Memory B cell (primary cell): ENCODE measurements around the gene HSPB3.
"Not testable (repeated sequence)": the region's sequence is repeated elsewhere in the genome, so short reads cannot be mapped to it uniquely, and the experiment has no call there.

Experiments
- ATAC-seq: fragments of 150-1000 bp; cut with Tn5 transposase; 2 replicates; pipeline ENCODE4 v1.10.0; 2021; ENCODE audit warnings: low read depth, mild to moderate bottlenecking, moderate library complexity
- DNase-seq, 2 donors: peaks; one replicate each; pipeline ENCODE4 v3.0.0; 2022; ENCODE audit warnings: low spot score in 2 of 2
- H3K27ac Mint-ChIP-seq: one replicate; pipeline ENCODE4 v1.8.0; 2022; ENCODE audit warnings: mild to moderate bottlenecking, moderate library complexity, mixed read lengths
- H3K27me3 Mint-ChIP-seq: one replicate; pipeline ENCODE4 v1.8.0; 2022; ENCODE audit warnings: mixed read lengths
- H3K36me3 Mint-ChIP-seq: one replicate; pipeline ENCODE4 v1.8.0; 2022; ENCODE audit warnings: mild to moderate bottlenecking, mixed read lengths
- H3K4me1 Mint-ChIP-seq: one replicate; pipeline ENCODE4 v1.8.0; 2022; ENCODE audit warnings: mixed read lengths
- H3K4me3 Mint-ChIP-seq: one replicate; pipeline ENCODE4 v1.8.0; 2022; ENCODE audit warnings: mild to moderate bottlenecking, moderate library complexity, mixed read lengths
- H3K9me3 Mint-ChIP-seq: one replicate; pipeline ENCODE4 v1.8.0; 2022; ENCODE audit warnings: mixed read lengths

The HSPB3 gene

GRCh38 chr5:54455413-54456157, at the start of gene HSPB3:
Gene HSPB3 (plus strand): TSS chr5:54455699. CDS start chr5:54455790, 91 bp downstream.
- Mint-ChIP-seq H3K36me3 (no peaks in the 10 kb centered on the region), H3K4me3 (no peak within 1 kb of the TSS), H3K27me3 (peaks cover 10% of the 10 kb centered on the region), H3K27ac (no peak within 1 kb of the TSS), H3K9me3 (peaks cover 3% of the 10 kb centered on the region), H3K4me1 (no peaks in the 10 kb centered on the region)
- no peak for ATAC-seq
- DNase-seq = no peak

GRCh38 chr5:54411176-54411575, 44.3 kb upstream of the HSPB3 start:
- H3K27ac Mint-ChIP-seq = no peak overlapping the region
- no peaks in the 10 kb centered on the region for H3K4me1 Mint-ChIP-seq
- no peaks in the 10 kb centered on the region for H3K36me3 Mint-ChIP-seq
- H3K4me3 Mint-ChIP-seq = no peak overlapping the region
- H3K27me3 Mint-ChIP-seq = peaks cover 5% of the 10 kb centered on the region
- H3K9me3 Mint-ChIP-seq = no peaks in the 10 kb centered on the region
- no peak for DNase-seq
- no peak for ATAC-seq

- Mint-ChIP-seq H3K27me3 (peaks cover 5% of the 10 kb centered on the region), H3K27ac (no peak overlapping the region)
- ATAC-seq = no peak
Measured at GRCh38 chr5:54412913-54413312, 42.6 kb upstream of the HSPB3 start.

GRCh38 chr5:54415147-54415546, 40.4 kb upstream of the HSPB3 start:
- ATAC-seq (no peak), DNase-seq (no peak)
- Mint-ChIP-seq H3K4me3 (no peak overlapping the region), H3K4me1 (no peaks in the 10 kb centered on the region), H3K36me3 (no peaks in the 10 kb centered on the region), H3K27me3 (peaks cover 5% of the 10 kb centered on the region), H3K27ac (no peak overlapping the region), H3K9me3 (no peaks in the 10 kb centered on the region)

More at GRCh38 chr5:54412913-54413312, 42.6 kb upstream of the HSPB3 start:
- Mint-ChIP-seq H3K9me3 (no peaks in the 10 kb centered on the region), H3K4me1 (no peaks in the 10 kb centered on the region), H3K36me3 (no peaks in the 10 kb centered on the region), H3K4me3 (no peak overlapping the region)
- no peak for DNase-seq

- ATAC-seq (no peak), DNase-seq (no peak)
- Mint-ChIP-seq H3K9me3 (no peaks in the 10 kb centered on the region), H3K4me3 (no peak overlapping the region), H3K36me3 (no peaks in the 10 kb centered on the region), H3K4me1 (no peaks in the 10 kb centered on the region), H3K27ac (no peak overlapping the region), H3K27me3 (peaks cover 6% of the 10 kb centered on the region)
Measured at GRCh38 chr5:54415896-54416601, 39.5 kb upstream of the HSPB3 start.

GRCh38 chr5:54419573-54420423, 35.7 kb upstream of the HSPB3 start:
- H3K9me3 Mint-ChIP-seq = not testable (repeated sequence)

GRCh38 chr5:54420511-54420910, 35.0 kb upstream of the HSPB3 start:
- H3K27me3 Mint-ChIP-seq, H3K9me3 Mint-ChIP-seq, ATAC-seq, H3K4me1 Mint-ChIP-seq, DNase-seq, H3K27ac Mint-ChIP-seq, H3K4me3 Mint-ChIP-seq, H3K36me3 Mint-ChIP-seq: not testable (repeated sequence)

More at GRCh38 chr5:54419573-54420423, 35.7 kb upstream of the HSPB3 start:
- not testable (repeated sequence) for H3K27ac Mint-ChIP-seq, H3K4me1 Mint-ChIP-seq, H3K27me3 Mint-ChIP-seq, H3K36me3 Mint-ChIP-seq, H3K4me3 Mint-ChIP-seq
- DNase-seq (peak in 1 of 2 donors; percentile 45), ATAC-seq (peak; percentile 46)

GRCh38 chr5:54421976-54422375, 33.5 kb upstream of the HSPB3 start:
- no peak for DNase-seq
- H3K9me3 Mint-ChIP-seq = no peaks in the 10 kb centered on the region
- peaks cover 2% of the 10 kb centered on the region for H3K27me3 Mint-ChIP-seq
- no peak for ATAC-seq
- H3K27ac Mint-ChIP-seq = no peak overlapping the region
- no peak overlapping the region for H3K4me3 Mint-ChIP-seq
- H3K36me3 Mint-ChIP-seq = no peaks in the 10 kb centered on the region
- H3K4me1 Mint-ChIP-seq = peaks cover 4% of the 10 kb centered on the region

DNA sequence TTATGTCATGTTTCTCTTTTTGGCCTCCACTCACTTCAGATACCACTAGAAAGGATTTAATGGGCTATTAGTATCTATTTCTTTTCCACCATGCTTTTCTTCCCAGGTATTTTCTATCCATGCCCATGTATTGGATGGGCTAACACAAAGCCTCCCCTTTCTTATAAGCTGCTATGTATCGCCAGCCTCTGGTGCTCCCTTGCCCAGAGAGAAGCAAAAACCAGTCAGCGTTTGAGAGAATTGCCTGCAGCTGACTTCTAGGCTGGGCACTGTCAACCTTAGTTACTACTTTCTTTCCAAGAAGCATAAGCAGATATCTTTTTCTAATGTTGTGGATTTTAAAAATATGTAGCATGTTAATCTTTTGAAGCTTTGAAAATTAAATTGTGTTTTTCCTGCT, 30.2 kb upstream of the HSPB3 start:
- peaks cover 4% of the 10 kb centered on the region for H3K4me1 Mint-ChIP-seq
- DNase-seq (no peak), ATAC-seq (no peak)
- peaks cover 6% of the 10 kb centered on the region for H3K27me3 Mint-ChIP-seq
- no peak overlapping the region for H3K27ac Mint-ChIP-seq
- H3K36me3 Mint-ChIP-seq = no peaks in the 10 kb centered on the region
- no peak overlapping the region for H3K4me3 Mint-ChIP-seq
- no peaks in the 10 kb centered on the region for H3K9me3 Mint-ChIP-seq

- H3K27me3 Mint-ChIP-seq = peaks cover 4% of the 10 kb centered on the region
- H3K27ac Mint-ChIP-seq = no peak overlapping the region
Measured at GRCh38 chr5:54426209-54426608, 29.3 kb upstream of the HSPB3 start.

DNA sequence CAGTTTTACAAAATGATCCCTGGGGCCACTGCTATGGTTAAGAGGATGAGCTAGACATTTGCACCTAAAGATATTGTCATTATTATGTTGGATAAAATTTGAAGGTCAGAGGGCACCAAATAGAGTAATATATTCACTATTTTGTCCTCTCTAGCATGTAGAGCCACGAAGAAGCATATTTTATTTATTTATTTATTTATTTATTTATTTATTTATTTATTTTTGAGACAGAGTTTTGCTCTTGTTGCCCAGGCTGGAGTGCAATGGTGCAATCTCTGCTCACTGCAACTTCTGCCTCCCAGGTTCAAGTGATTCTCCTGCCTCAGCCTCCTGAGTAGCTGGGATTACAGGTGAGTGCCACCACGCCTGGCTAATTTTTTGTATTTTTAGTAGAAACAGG, 20.8 kb upstream of the HSPB3 start:
- DNase-seq, H3K4me3 Mint-ChIP-seq, ATAC-seq, H3K27ac Mint-ChIP-seq, H3K27me3 Mint-ChIP-seq, H3K4me1 Mint-ChIP-seq, H3K9me3 Mint-ChIP-seq, H3K36me3 Mint-ChIP-seq: not testable (repeated sequence)

More at GRCh38 chr5:54426209-54426608, 29.3 kb upstream of the HSPB3 start:
- ATAC-seq (no peak), DNase-seq (no peak)
- Mint-ChIP-seq H3K9me3 (no peaks in the 10 kb centered on the region), H3K4me1 (peaks cover 4% of the 10 kb centered on the region), H3K36me3 (no peaks in the 10 kb centered on the region), H3K4me3 (no peak overlapping the region)

- no peaks in the 10 kb centered on the region for H3K36me3 Mint-ChIP-seq
- no peak for ATAC-seq
- no peak overlapping the region for H3K4me3 Mint-ChIP-seq
- peaks cover 3% of the 10 kb centered on the region for H3K27me3 Mint-ChIP-seq
- H3K27ac Mint-ChIP-seq = no peak overlapping the region
- peaks cover 1% of the 10 kb centered on the region for H3K9me3 Mint-ChIP-seq
- no peak for DNase-seq
- H3K4me1 Mint-ChIP-seq = peaks cover 14% of the 10 kb centered on the region
Measured at GRCh38 chr5:54438620-54439389, 16.7 kb upstream of the HSPB3 start.

DNA sequence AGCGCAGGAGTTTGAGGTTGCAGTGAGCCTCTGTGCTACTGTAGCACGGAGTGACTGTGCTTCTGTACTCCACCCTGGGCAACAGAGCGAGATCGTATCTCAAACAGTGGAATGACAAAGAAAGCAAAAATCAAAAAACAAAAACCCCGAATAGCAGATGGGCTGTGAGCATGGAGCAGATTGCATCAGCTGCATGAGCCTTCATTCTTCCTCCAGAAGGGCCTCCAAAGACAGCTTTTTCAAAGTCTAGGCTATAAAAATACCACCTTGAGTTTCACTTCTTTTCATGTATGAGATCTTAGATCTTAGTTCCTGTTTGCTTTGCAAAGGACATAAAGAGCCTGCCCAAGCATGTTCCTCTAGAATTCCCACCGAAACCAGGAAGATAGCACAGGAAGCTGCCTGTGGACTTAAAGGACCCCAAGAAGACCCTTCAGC, 15.0 kb upstream of the HSPB3 start:
- no peaks in the 10 kb centered on the region for H3K27me3 Mint-ChIP-seq

More for the DNA sequence above, 15.0 kb upstream of the HSPB3 start:
- Mint-ChIP-seq H3K4me3 (peak overlapping the region; percentile 33), H3K9me3 (no peaks in the 10 kb centered on the region), H3K27ac (no peak overlapping the region), H3K36me3 (no peaks in the 10 kb centered on the region), H3K4me1 (peaks cover 14% of the 10 kb centered on the region)
- ATAC-seq (peak; percentile 84), DNase-seq (peak in 1 of 2 donors; percentile 5)
